Brain microvascular endothelial cell (primary cell): ENCODE measurements around the gene ANO1.
A peak's percentile ranks its signal among the peaks of the same experiment; 100 is the strongest.

Source experiments
- DNase-seq: peaks from one replicate; pipeline ENCODE4 v3.0.0-alpha.2; 2020
- H3K27ac ChIP-seq: fragments of 250-450 bp; sonication (Bioruptor Pico); 2 replicates; pipeline ENCODE4 v1.5.1; 2020; ENCODE audit warnings: mild to moderate bottlenecking, moderate library complexity
- H3K27me3 ChIP-seq: fragments of 250-450 bp; sonication (Bioruptor Pico); replicated peaks from 2 replicates; pipeline ENCODE4 v1.5.1; 2020; ENCODE audit warnings: mild to moderate bottlenecking
- H3K36me3 ChIP-seq: fragments of 250-450 bp; sonication (Bioruptor Pico); replicated peaks from 2 replicates; pipeline ENCODE4 v1.5.1; 2020; ENCODE audit warnings: mild to moderate bottlenecking
- H3K4me3 ChIP-seq: 2 replicates; pipeline ENCODE4 v1.5.1; 2011; ENCODE audit warnings: low read depth, mild to moderate bottlenecking, control low read depth, low read length, moderate library complexity
- in situ Hi-C: cut with HindIII; loops from 2 replicates; pipeline ENCODE4 v1.10.0; 2017; ENCODE audit warnings: low sequenced_read_pairs, low pct_ligation_motif_present
- TF ChIP-seq, protein P1 (sequence below): IDR thresholded peaks from 2 replicates; pipeline ENCODE4 v1.5.1; 2011; ENCODE audit warnings: low read depth, mild to moderate bottlenecking, moderate library complexity, low read length, control low read depth, inconsistent platforms; ENCODE audit errors: missing control alignments

ANO1 gene

DNA sequence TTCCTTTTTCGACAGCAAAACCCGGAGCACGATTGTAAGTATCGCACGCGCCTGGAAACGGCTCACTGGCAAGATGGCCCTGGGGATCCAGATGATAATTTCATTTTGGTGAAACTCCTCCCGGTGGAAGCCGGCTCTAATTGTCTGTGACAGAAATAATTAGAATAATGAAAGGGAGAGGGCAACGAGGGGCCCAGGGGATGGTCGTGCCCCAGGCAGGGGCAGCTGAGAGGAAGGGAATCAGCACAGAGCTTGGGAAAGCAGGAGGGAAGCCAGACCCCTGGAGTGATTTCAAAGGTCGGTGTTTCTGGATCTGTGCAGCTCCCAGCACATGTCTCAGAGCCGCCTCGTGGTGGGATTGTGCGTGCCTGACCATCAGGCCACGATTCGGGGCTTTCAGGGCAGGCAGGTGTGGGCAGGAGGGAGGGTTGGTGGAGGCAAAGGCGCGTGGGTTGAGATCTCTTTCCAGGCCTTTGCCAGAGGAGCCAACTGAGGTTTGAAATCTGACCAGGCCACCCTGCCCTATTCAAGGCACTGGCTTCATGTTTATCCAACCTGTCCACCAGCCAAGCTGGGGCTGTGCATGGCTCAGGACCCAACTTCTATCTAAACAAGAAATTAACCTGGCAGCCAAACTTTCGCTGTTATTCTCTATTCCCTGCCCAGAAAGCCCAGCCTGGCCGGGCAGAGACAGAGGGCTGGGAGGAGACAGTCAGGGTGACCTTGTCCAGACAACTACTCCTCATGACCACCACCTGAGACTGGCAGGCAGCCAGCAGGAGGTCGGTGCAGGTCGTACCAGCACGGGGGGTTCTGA, 27.8 kb downstream of the ANO1 start:
- H3K27me3 ChIP-seq: peaks cover 11% of the 10 kb centered on the region
- no peak for DNase-seq
- in situ Hi-C loops: no loop called here
- no peak overlapping the region for H3K4me3 ChIP-seq
- no peak overlapping the region for H3K27ac ChIP-seq
- H3K36me3 ChIP-seq: no peaks in the 10 kb centered on the region
- TF ChIP-seq, protein P1, sequence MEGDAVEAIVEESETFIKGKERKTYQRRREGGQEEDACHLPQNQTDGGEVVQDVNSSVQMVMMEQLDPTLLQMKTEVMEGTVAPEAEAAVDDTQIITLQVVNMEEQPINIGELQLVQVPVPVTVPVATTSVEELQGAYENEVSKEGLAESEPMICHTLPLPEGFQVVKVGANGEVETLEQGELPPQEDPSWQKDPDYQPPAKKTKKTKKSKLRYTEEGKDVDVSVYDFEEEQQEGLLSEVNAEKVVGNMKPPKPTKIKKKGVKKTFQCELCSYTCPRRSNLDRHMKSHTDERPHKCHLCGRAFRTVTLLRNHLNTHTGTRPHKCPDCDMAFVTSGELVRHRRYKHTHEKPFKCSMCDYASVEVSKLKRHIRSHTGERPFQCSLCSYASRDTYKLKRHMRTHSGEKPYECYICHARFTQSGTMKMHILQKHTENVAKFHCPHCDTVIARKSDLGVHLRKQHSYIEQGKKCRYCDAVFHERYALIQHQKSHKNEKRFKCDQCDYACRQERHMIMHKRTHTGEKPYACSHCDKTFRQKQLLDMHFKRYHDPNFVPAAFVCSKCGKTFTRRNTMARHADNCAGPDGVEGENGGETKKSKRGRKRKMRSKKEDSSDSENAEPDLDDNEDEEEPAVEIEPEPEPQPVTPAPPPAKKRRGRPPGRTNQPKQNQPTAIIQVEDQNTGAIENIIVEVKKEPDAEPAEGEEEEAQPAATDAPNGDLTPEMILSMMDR: peak; percentile 30

DNA sequence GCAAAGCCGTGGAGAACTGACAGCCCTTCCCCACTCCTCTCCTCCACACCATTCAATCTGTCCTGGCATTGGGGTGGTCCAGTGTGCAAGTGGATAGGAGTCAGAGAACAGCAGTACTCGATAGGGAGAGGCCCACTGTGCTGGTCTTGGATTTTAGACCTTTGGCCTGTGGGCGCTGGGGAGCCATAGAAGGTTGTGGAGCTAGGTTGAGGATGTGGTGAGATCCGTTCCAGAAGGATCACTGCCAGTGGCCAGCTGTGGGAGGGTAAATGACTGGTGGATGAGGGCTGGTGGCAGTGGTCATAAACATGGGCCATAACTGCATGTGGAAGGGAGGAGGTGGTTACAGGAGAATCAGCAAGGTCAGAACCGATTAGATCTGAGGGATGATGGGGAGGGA, 28.6 kb downstream of the ANO1 start:
- in situ Hi-C loops: no loop called here
- H3K27me3 ChIP-seq: peaks cover 11% of the 10 kb centered on the region
- H3K4me3 ChIP-seq: no peak overlapping the region
- TF ChIP-seq, protein P1: no peak
- no peak overlapping the region for H3K27ac ChIP-seq
- DNase-seq: no peak
- no peaks in the 10 kb centered on the region for H3K36me3 ChIP-seq

DNA sequence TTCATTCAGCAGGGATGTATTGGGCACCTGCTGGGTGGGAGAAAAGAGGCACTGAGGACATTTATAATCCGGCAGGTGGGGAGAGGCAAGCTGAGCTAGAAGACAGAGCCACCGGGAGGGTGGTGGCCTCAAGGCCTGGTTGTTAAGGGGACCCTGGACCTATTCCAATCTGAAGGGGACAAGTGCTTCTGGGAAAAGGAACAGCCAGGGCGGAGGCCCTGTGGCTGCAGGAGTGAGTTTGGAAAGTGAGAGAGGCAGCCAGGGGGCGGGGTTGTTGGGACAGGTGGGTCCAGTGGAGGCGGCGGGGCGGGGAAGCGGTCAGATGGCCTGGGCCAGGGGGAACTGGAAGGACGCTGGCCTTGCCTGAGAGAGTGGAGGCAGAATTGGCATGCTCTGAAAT, 29.1 kb downstream of the ANO1 start:
- Histone ChIP-seq H3K27ac (no peak overlapping the region), H3K4me3 (no peak overlapping the region), H3K27me3 (peaks cover 11% of the 10 kb centered on the region), H3K36me3 (no peaks in the 10 kb centered on the region)
- DNase-seq: no peak
- TF ChIP-seq, protein P1: no peak
- in situ Hi-C loops: no loop called here

DNA sequence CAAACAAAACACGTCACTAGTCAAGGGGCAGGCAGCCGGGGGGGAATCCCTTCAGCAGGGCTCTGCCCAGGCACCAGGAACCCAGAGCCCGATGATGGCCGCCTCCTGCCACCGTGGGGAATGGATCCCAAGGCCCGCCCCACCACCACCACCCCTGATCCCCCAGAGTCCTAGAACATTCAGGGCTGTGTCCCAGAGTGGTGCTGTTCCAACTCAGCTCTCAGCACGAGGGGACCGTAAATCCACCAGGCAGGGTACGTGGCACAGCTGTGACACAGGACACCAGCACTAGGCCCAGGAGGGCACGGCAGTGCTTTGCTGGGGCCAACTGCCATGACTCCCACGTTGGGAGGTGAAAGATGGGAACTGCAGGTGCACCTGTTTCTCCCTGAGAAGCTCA, 29.6 kb downstream of the ANO1 start:
- DNase-seq: no peak
- TF ChIP-seq, protein P1: no peak
- H3K27ac ChIP-seq: no peak overlapping the region
- in situ Hi-C loops: no loop called here
- no peaks in the 10 kb centered on the region for H3K36me3 ChIP-seq
- no peak overlapping the region for H3K4me3 ChIP-seq
- H3K27me3 ChIP-seq: peaks cover 11% of the 10 kb centered on the region

DNA sequence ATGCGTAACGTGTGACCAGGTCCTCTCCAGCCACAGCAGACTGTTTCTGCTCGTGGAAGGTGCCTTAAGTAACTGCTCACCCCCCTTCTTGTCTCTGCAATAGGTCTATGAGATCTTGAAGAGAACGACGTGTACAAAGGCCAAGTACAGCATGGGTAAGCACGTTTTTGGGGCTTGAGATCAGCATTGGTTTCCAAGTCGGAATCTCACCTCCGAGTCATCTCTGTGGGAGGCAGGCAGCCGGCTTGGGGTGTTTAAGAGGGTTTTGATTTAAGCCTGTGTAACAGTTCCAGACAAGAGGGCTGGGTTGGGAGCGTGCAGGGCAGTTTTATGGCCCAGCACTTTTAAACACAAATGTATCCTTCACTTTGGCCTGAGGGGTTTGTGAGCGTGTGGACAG, 30.1 kb downstream of the ANO1 start:
- DNase-seq: peak; percentile 6
- Histone ChIP-seq H3K4me3 (no peak overlapping the region), H3K27me3 (peaks cover 11% of the 10 kb centered on the region), H3K36me3 (no peaks in the 10 kb centered on the region), H3K27ac (no peak overlapping the region)
- in situ Hi-C loops: no loop called here
- TF ChIP-seq, protein P1: no peak

DNA sequence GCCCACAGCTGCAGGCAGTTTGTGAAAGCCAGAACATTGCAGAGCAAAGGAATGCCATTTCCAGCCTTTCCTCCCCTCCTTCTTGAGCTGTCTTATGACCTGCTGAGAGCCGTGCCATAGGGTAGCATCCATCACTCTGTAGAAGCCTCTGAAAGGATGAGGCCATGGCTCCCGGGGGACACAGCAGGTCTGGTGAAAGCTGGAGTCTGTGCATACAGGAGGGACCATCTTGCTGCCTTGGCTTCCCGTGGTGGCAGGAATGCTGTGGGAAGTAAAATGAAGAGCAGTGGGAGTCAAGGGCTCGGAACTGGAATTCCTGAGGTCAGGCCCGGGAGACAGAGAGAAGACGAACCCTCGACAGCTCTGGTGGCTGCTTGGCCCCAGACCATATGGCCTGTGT, 30.9 kb downstream of the ANO1 start:
- TF ChIP-seq, protein P1: no peak
- Histone ChIP-seq H3K27me3 (peaks cover 11% of the 10 kb centered on the region), H3K4me3 (no peak overlapping the region), H3K36me3 (no peaks in the 10 kb centered on the region), H3K27ac (no peak overlapping the region)
- DNase-seq: peak; percentile 12
- in situ Hi-C loops: no loop called here
